GF-D8 (cell line): ENCODE results near the gene CA11.

Source experiments
- DNase-seq: peaks from one replicate; lab custom pipeline; 2025; lab: John Stamatoyannopoulos, UW

The CA11 gene

GRCh38 chr19:48613024-48613851 lies 32.7 kb downstream of the CA11 start:
- DNase-seq: no peak

GRCh38 chr19:48611872-48612271 lies 34.1 kb downstream of the CA11 start:
- no peak for DNase-seq

GRCh38 chr19:48609571-48610108 lies 36.3 kb downstream of the CA11 start:
- DNase-seq: no peak

GRCh38 chr19:48608798-48609263 lies 37.2 kb downstream of the CA11 start:
- no peak for DNase-seq

- DNase-seq: no peak
Observed at GRCh38 chr19:48607359-48607755, 38.6 kb downstream of the CA11 start.

GRCh38 chr19:48606463-48607358 lies 39.3 kb downstream of the CA11 start, which contains the start of gene SPACA4:
TSS of gene SPACA4 (plus strand) at chr19:48606742. CDS start at chr19:48606979, 237 bp downstream.
- no peak for DNase-seq

GRCh38 chr19:48603850-48604249 lies 42.1 kb downstream of the CA11 start:
- DNase-seq: no peak

GRCh38 chr19:48603449-48603848 lies 42.5 kb downstream of the CA11 start:
- DNase-seq: no peak

- no peak for DNase-seq
Observed at GRCh38 chr19:48603001-48603400, 43.0 kb downstream of the CA11 start.

GRCh38 chr19:48600679-48601417 lies 45.1 kb downstream of the CA11 start:
- DNase-seq: no peak

GRCh38 chr19:48598996-48599700 lies 46.8 kb downstream of the CA11 start:
- DNase-seq: no peak

GRCh38 chr19:48596679-48597465 lies 49.1 kb downstream of the CA11 start:
- DNase-seq: no peak

GRCh38 chr19:48596237-48596636 lies 49.8 kb downstream of the CA11 start:
- no peak for DNase-seq

- DNase-seq: no peak
Observed at GRCh38 chr19:48595833-48596232, 50.2 kb downstream of the CA11 start.

GRCh38 chr19:48595171-48595570 lies 50.8 kb downstream of the CA11 start:
- DNase-seq: no peak

- DNase-seq: no peak
Observed at GRCh38 chr19:48591021-48591420, 55.0 kb downstream of the CA11 start.

GRCh38 chr19:48588670-48589401 lies 57.2 kb downstream of the CA11 start:
- DNase-seq: peak; percentile 29
